Measurements from ENCODE around the gene NMT1. TPM values are rescaled to one million over a fixed set of nuclear protein-coding genes. Genes with fewer than 3 reads are reported as not detected.

NMT1 gene
- total and polyA plus RNA-seq, 2 experiments from 2014 or later: 95.6 to 298 TPM

GRCh38 chr17:45077643-45078042, 16.5 kb downstream of the NMT1 start:
- no peak overlapping the region for H3K4me3 ChIP-seq
- DNase-seq (ENCODE audit: low spot score) (no peak), ATAC-seq (no peak)
- H3K9me2 ChIP-seq (ENCODE audit: insufficient read depth): no peaks in the 10 kb centered on the region
- H3K36me3 ChIP-seq (ENCODE audit: insufficient read depth): peaks cover 18% of the 10 kb centered on the region
- H3K9me3 Mint-ChIP-seq: no peaks in the 10 kb centered on the region
- peaks cover 31% of the 10 kb centered on the region for H4K20me1 ChIP-seq (replicated peaks; ENCODE audit: insufficient read depth)
- 0 out of 2 replicates have a peak, but pooled peaks cover 7% of the 10 kb centered on the region for H3F3A ChIP-seq (replicated peaks; ENCODE audit: low read depth)
- no peak overlapping the region for H3K27ac Mint-ChIP-seq
- H3K27ac ChIP-seq (ENCODE audit: low read depth): no peak overlapping the region
- H3K36me3 Mint-ChIP-seq (ENCODE audit: low read depth): peaks cover 57% of the 10 kb centered on the region
- no peaks in the 10 kb centered on the region for H3K4me1 ChIP-seq (ENCODE audit: insufficient read depth)
- peaks cover 4% of the 10 kb centered on the region; the same call in 2 of the 3 replicates for H3K4me1 Mint-ChIP-seq
- no peak overlapping the region for H2AFZ ChIP-seq
- H3K79me2 ChIP-seq (replicated peaks; ENCODE audit: insufficient read depth): peaks cover 75% of the 10 kb centered on the region
- TF ChIP-seq JUNB (IDR thresholded peaks at IDR 0.05; ENCODE audit: unreplicated experiment) (no peak), REST (IDR thresholded peaks at IDR 0.05; ENCODE audit: unreplicated experiment) (no peak), ETS1 (IDR thresholded peaks at IDR 0.05) (no peak), CREB1 (CRISPR knock-in tag; IDR thresholded peaks at IDR 0.05; ENCODE audit: low read depth) (no peak), EZH2phosphoT487 (IDR thresholded peaks at IDR 0.05; ENCODE audit: unreplicated experiment) (no peak), STAT1 (IDR thresholded peaks at IDR 0.05; ENCODE audit: unreplicated experiment) (no peak), ZNF331 (CRISPR knock-in tag; IDR thresholded peaks at IDR 0.05; ENCODE audit: low read depth) (no peak), NANOG (IDR thresholded peaks at IDR 0.05; ENCODE audit: borderline replicate concordance) (no peak), POLR2AphosphoS5 (IDR thresholded peaks at IDR 0.05; ENCODE audit: low read depth) (no peak), ZNF114 (CRISPR knock-in tag; IDR thresholded peaks at IDR 0.05) (no peak), EZH2 (IDR thresholded peaks at IDR 0.05; ENCODE audit: low read depth, unreplicated experiment) (no peak)
- TF ChIP-seq, protein P1, sequence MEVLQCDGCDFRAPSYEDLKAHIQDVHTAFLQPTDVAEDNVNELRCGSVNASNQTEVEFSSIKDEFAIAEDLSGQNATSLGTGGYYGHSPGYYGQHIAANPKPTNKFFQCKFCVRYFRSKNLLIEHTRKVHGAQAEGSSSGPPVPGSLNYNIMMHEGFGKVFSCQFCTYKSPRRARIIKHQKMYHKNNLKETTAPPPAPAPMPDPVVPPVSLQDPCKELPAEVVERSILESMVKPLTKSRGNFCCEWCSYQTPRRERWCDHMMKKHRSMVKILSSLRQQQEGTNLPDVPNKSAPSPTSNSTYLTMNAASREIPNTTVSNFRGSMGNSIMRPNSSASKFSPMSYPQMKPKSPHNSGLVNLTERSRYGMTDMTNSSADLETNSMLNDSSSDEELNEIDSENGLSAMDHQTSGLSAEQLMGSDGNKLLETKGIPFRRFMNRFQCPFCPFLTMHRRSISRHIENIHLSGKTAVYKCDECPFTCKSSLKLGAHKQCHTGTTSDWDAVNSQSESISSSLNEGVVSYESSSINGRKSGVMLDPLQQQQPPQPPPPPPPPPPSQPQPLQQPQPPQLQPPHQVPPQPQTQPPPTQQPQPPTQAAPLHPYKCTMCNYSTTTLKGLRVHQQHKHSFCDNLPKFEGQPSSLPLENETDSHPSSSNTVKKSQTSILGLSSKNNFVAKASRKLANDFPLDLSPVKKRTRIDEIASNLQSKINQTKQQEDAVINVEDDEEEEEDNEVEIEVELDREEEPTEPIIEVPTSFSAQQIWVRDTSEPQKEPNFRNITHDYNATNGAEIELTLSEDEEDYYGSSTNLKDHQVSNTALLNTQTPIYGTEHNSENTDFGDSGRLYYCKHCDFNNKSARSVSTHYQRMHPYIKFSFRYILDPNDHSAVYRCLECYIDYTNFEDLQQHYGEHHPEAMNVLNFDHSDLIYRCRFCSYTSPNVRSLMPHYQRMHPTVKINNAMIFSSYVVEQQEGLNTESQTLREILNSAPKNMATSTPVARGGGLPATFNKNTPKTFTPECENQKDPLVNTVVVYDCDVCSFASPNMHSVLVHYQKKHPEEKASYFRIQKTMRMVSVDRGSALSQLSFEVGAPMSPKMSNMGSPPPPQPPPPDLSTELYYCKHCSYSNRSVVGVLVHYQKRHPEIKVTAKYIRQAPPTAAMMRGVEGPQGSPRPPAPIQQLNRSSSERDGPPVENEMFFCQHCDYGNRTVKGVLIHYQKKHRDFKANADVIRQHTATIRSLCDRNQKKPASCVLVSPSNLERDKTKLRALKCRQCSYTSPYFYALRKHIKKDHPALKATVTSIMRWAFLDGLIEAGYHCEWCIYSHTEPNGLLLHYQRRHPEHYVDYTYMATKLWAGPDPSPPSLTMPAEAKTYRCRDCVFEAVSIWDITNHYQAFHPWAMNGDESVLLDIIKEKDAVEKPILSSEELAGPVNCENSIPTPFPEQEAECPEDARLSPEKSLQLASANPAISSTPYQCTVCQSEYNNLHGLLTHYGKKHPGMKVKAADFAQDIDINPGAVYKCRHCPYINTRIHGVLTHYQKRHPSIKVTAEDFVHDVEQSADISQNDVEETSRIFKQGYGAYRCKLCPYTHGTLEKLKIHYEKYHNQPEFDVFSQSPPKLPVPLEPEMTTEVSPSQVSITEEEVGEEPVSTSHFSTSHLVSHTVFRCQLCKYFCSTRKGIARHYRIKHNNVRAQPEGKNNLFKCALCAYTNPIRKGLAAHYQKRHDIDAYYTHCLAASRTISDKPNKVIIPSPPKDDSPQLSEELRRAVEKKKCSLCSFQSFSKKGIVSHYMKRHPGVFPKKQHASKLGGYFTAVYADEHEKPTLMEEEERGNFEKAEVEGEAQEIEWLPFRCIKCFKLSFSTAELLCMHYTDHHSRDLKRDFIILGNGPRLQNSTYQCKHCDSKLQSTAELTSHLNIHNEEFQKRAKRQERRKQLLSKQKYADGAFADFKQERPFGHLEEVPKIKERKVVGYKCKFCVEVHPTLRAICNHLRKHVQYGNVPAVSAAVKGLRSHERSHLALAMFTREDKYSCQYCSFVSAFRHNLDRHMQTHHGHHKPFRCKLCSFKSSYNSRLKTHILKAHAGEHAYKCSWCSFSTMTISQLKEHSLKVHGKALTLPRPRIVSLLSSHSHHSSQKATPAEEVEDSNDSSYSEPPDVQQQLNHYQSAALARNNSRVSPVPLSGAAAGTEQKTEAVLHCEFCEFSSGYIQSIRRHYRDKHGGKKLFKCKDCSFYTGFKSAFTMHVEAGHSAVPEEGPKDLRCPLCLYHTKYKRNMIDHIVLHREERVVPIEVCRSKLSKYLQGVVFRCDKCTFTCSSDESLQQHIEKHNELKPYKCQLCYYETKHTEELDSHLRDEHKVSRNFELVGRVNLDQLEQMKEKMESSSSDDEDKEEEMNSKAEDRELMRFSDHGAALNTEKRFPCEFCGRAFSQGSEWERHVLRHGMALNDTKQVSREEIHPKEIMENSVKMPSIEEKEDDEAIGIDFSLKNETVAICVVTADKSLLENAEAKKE (CRISPR knock-in tag; IDR thresholded peaks at IDR 0.05): no peak
- TF ChIP-seq, protein P2, sequence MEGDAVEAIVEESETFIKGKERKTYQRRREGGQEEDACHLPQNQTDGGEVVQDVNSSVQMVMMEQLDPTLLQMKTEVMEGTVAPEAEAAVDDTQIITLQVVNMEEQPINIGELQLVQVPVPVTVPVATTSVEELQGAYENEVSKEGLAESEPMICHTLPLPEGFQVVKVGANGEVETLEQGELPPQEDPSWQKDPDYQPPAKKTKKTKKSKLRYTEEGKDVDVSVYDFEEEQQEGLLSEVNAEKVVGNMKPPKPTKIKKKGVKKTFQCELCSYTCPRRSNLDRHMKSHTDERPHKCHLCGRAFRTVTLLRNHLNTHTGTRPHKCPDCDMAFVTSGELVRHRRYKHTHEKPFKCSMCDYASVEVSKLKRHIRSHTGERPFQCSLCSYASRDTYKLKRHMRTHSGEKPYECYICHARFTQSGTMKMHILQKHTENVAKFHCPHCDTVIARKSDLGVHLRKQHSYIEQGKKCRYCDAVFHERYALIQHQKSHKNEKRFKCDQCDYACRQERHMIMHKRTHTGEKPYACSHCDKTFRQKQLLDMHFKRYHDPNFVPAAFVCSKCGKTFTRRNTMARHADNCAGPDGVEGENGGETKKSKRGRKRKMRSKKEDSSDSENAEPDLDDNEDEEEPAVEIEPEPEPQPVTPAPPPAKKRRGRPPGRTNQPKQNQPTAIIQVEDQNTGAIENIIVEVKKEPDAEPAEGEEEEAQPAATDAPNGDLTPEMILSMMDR (conservative IDR thresholded peaks at IDR 0.05; ENCODE audit: low read depth in 2 of 2): no peak
- no peak overlapping the region for H3K4me3 Mint-ChIP-seq
- no peaks in the 10 kb centered on the region for H3K27me3 ChIP-seq (ENCODE audit: insufficient read depth)
- peaks cover 9% of the 10 kb centered on the region for H3K27me3 Mint-ChIP-seq (ENCODE audit: insufficient read depth, low read depth, poor library complexity)
- H3K4me2 ChIP-seq: no peak overlapping the region
